Measurements from ENCODE around the gene WFS1.
A peak's percentile ranks its signal among the peaks of the same experiment; 100 is the strongest.

The WFS1 gene

DNA sequence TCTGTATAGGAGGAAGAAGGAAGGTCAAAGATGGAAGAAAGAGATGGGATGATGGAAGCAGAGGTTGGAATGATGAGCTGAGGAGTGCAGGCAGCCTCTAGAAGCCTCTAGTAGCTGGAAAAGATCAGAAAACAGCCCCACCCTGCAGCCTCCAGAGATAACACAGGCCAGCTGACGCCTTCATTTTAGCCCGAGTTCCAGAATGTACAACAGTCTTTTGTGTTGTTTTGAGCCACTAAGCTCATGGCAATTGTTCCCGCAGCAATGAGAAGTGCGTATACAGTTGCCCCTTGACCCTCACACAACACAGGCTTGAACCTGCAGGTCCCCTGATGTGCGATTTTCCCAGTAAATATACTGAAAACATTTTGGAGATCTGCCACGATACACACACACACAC lies 72.0 kb downstream of the WFS1 start:
- DNase-seq = no peak

DNA sequence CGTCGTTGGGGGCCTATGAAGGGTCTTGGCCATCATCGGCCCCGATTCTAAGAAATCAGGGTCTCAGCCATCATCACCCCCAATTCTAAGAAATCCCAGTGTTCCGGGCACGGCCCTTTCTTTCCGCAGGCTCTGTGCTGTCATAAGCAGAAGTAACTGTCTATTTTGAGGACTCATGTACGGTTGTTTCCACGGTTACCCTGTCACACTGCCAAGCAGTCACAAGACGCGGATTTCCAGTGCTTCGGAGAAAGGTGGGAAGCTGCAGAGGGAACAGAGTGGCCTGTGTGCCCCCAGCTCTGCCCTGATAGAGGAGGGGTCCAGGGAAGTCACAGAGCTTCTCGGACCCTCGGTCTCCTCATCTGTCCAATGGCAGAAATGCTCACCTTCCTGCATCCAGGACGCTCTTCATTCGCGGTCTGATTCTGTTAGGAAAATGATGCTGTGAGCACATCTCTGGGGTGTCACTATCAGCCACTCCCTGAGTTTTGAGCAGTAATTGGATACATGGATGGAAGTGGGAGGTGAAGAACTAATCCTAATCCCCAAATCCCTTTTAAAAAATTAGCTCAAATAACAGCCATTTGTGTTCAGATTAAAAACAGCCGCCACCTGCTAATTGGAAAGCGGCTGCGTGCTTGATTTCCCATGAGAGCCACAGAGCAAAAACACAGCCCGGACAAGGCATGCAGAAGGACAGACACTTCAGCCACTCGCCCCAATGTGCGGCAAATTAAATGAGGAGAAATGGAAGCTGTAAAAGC lies 73.1 kb downstream of the WFS1 start:
- peak; percentile 89 for DNase-seq

DNA sequence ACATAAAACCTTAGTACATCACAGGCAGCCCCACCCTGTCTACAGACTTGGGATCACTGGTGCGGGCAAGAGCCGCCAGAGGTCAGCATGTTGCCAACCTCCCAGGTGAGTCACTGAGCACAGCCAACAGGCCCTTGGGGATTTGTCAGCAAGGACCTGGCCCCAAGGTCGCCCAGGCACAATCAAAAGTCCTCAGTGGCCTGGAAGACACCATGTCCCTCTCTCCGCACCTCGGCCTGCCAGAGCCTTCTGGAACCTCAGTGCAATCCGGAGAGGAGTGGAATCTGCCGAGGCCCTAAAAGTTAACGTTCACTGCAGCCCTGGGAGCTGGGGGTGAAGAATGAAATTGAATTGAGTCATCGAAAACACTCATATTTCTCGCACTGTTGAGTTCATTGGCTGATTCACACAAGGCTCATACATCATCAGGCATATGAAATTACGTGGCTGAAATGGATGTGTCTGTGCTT lies 74.3 kb downstream of the WFS1 start:
- DNase-seq = peak; percentile 19

DNA sequence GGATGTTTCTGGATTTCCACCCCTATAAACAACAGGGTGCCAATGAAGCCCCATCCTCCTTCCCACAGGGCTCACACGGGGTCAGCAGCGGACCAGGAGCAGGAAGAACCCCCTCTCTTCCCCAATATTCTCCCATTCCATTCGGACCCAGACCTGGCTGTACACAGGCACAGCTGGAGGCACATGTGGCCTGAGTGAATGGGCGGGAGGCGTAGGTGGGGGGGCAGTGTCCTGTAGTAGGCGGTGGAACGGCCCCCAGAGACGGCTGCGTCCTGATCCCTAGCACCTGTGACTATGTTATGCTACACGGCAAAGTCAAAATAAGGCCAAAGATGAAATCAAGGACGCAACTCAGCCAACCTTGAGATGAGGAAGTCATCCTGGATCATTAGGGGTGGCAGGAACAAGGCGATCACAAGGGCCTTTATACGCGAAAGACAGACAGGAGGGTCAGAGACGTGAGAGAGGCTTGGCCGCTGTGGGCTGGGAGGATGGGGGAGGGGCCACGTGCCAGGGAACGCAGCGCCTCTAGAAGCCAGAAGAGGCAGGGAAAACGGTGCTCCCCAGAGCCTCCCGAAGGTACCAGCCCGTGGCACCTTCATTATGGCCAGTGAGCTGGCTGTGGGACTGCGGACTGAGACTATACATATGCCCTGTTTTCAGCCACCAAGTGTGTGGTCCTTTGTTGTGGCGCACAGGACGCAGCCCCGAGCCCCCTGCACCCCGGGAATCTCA lies 75.6 kb downstream of the WFS1 start:
- DNase-seq = no peak

DNA sequence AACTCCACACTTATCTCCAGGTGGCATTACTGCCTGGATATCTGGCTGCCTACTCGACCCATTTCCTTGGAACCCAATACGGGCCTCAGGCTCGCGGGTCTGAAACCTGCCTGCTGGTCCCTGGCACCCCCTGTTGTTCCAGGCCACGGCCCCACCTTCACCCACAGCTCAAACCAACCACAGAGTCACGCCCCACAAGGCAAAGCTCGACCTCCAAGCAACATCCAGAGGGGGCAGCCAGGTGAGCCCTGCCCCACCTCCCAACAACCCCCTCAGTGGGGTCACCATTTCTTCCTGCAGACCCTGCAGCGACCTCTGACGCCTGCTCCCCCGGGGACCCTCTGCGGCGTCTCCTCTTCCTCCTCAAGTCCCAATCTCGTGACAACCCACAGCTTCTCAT lies 76.2 kb downstream of the WFS1 start:
- no peak for DNase-seq

DNA sequence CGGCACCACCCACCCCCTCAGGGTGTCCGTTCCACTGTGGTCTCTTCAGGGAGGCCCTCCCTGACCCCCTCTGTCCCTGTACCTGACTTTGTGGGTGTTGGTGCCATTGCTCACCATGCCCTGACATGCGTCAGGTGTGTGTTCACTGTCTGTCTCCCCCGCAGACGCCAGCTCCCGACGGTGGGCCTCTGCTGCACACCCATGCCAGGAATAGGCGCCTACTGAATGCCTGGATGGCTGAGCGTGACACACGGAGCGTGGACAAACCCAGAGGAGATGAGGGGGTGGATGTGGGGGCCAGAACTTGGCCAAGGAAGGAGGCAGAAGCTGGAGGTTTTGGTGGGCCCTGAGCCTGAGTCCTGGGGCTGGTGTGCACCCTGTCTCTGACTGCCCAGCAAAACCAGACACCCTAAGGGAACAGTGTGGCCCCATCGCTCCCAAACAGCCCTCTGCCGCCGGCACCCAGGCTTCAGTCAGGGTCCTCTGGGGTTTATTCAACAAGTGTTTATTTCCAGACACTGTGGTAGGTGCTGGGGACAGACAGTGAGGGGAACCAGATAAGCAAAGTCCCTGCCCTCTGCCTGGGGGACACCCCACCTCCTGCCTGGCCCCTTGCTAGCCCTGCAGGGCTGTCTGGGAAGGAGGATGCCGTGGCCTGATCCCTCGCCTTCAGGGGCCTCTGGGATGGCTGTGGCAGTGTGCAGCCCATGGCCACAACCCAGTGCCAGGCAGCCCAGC lies 76.9 kb downstream of the WFS1 start:
- no peak for DNase-seq

DNA sequence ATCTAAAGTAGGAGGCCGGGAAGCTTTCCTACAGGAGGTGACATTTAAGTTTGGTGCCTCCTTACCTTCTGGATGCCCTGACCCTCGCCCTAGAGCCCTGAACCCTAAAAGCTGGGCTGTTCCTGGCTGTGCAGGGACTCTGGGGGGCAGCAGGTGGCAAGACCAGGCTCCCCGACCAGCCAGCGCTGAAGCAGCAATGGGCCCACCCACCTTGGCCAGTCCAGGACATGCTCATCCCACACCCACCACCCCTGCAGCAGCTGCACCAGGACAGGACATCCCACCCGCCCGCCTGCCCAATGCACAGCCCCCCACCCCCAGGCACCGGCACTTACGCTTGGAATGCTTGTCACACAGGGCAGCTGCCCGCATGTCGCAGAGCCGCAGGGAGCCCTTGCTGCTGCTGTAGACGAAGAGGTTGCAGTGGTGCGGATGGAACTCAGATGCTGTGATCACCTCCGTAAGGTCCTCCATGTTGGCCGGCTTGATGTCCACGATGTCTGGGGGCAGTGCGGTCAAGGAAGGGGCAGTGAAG lies 77.9 kb downstream of the WFS1 start:
- DNase-seq = no peak

DNA sequence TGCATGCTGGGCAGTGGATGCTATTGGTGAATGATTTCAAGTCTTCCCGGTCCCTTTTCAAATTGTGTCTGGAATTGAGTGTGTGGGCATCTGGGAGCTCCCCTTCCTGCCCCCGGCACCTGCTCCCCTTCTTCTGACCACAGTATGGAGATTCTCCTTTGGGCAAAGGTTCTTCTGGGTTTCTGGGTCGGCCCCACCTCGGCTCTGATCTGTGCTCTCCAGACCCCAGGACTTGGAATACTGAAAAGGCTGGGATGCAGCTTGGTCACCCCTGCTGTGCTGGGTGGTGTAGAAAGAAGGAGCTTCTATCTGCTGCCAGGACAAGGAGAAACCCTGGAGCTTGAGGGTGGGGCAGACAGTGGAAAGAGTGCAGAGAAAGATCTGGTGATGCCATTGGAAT lies 78.8 kb downstream of the WFS1 start:
- no peak for DNase-seq

DNA sequence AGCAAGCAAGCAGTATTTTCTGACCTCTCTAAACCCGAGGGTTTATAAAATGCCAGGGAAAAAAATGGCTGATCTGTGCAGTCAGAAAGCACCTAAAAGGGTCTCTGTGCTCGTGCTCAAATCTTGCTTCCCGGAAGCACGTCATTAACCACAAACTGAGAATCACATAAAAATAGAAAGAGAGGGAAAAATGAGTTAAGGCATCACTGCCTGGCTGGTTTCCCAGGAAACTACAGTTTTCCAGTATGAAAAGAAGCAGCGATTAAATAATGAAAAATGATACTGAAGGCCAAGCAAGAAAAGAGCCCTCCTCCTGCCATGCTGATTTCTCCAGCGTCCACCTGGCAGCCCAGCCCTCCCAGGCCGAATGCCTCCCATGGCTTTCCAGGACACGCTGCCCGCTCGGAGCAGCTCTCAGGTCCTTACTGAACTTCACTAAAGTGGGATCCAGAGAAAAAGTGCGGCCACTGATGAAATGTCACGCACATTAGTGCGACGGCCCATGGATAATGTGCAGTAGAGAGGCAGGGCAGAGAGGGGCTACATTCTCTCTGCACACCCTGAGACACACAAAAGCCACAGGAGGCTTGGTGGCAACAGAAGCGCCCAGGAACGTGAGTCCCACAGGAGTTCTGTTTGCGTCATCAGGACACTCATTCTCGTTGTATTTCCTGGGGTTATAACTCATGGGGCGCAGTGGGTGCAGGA lies 80.4 kb downstream of the WFS1 start:
- DNase-seq = no peak

DNA sequence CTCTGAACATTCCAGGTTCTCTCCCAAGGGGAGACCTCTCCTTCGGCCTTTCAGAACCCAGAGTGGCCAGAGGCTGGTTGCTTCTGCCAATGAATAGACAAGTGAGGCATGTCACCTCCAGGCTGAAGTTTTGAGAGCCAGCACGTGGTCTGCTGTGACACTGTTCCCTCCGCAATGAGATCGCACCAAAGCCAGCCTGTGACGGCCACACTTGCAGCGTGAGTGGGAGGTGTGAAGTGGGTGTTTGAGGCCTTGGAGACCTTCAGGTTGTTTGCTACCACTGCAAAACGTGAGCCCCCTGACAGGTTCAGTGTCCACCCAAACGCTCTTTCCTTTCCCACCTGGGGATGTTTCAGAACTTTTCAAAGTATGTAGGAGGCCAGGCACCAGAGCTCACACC lies 81.0 kb downstream of the WFS1 start:
- DNase-seq = no peak

DNA sequence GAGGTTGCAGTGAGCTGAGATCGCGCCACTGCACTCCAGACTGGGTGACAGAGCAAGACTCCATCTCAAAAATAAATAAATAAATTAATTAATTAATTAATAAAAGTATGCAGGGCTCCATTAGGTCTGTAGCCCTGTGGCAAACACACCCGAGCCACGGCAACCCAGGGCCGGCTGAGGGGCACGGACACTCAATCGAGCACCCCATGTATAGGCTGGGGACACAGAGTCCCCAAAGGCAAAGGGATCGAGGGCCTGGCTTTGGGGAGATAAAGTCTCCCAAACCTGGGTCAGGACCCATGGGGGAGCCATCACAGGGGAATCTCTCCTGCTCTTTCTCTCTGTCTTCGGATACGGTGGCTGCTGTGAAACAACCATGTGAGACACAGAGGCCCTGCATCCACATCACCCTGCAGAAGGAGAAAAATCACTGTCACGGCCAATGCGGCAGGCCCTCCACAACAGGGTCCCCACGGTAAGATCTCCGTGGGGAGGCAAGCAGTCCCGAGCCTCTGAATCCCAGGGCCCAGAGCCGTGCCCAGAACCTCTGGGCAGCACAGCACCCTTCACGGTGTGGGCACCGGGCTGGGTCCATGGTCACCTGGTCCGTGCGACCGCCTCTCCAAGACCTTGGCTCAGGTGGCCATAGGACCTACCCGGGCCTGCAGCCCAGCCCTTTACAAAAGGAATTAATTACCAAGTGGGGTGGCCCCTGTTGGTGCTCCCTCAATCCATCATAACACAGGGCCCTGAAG lies 81.8 kb downstream of the WFS1 start:
- DNase-seq = no peak

DNA sequence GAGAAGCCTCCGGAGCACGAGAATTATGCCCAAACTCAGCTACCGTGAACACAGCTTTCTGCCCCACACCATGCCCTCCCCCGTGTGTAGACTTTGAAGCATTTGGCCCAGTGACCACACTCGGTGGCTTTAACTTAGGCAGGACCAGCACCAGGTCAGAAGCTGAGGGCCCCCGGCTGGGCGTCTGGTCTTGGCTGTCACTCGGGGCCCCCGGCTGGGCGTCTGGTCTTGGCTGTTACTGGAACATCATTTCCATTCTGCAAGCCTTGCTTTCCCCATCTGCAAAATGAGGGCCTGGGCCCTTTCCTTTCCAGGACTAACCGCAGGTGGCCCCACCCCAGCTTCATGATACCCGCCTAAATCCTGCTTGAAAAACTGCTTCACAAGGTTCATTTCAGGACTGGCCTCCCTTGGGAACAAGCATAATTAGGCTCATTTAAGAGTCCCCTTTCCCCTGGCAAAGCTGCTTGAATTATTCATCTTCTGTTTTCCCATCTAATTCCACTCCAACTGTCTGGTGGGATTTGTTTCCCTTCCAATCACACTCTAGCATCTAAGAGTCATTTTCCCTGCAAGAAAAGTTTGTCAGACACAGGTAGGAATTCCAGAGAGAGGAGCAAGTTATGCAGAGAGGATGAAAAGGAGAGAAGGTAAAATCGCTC lies 82.5 kb downstream of the WFS1 start:
- DNase-seq = no peak
